HG02884 (cell line): ENCODE results near the gene API5.

Source experiments
- ATAC-seq: cut with Tn5 transposase; IDR thresholded peaks from one replicate; pipeline ENCODE4 v1.9.1; 2021; ENCODE audit warnings: mild to moderate bottlenecking, moderate library complexity; ENCODE audit not compliant: unreplicated experiment

API5 gene

GRCh38 chr11:43358801-43359421, 47.1 kb downstream of the API5 start, which contains the start of gene TTC17:
TSS of gene TTC17 (plus strand) at chr11:43358920. CDS start at chr11:43358955, 35 bp downstream.
- peak; percentile 92 for ATAC-seq

DNA sequence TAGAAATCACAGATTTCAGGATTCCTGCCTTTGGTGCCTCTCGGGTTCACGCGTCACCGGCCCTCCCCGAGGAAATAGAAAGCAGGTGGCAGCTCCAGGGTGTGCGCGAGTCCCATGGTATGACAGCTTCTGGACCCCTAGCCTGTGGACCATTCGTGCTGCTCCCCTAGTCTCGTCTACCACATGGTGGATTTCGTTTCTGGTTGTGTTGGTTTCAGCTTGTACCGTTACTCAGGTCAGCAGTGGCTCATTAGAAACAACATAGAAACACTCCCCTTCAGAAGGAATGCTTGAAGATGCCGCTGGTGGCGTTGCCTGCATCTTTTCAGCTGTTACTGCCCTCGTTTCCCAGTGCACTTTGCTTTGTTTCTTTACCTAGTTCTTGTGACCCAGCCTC, 47.6 kb downstream of the API5 start:
- peak; percentile 44 for ATAC-seq

DNA sequence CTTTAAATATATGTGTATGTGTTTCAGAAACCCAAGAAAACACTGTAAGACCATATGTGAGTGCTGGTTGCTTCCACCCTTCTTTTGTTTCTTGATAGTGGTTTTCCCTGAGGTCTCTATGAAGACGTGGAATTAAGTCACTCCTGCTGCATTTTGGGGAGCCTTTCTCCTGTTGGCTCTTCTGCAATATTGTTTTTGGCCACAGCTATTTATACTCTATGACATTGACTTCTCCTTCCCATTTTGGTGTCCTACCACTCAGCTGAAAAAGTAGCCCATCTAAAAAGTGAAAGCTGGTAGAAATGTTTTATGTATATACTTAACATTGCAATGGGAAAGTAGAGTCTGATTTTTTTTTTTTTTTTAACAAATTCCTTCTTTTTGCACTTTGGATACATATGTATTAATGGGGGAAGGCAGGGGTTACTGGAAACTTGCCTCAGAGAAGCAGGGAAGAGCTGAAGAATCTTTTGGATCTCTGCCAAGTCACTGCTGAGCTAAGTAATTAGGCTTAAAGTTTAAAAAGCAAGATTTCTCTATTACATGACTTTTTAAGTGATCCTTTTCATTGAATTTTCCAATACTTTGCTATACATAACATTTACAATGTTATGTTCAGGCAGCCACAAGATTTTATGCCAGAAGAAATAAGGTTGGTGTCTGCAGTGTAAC, 48.7 kb downstream of the API5 start:
- ATAC-seq: no peak

DNA sequence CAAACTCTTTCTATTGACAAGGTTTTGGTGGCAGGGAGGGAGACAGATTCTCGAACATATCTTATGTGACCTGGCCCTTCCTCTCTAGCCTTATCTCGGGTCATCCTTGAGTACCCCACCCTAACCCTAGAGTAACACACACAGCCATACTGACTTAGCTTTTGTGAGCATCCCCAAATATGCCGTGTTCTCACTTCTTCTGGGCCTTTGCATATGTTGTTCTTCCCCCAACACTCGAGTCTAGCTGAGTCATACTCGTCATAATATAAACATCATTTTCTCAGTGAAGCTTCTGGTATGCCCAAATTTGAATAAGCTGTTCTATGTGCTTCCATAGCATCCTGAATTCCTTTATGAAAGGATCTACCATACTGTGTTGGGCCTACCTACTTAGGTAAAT, 54.9 kb downstream of the API5 start:
- peak; percentile 52 for ATAC-seq

- ATAC-seq: no peak
Observed at GRCh38 chr11:43367382-43368178, 55.8 kb downstream of the API5 start.

- no peak for ATAC-seq
Observed at GRCh38 chr11:43376065-43376464, 64.3 kb downstream of the API5 start.

DNA sequence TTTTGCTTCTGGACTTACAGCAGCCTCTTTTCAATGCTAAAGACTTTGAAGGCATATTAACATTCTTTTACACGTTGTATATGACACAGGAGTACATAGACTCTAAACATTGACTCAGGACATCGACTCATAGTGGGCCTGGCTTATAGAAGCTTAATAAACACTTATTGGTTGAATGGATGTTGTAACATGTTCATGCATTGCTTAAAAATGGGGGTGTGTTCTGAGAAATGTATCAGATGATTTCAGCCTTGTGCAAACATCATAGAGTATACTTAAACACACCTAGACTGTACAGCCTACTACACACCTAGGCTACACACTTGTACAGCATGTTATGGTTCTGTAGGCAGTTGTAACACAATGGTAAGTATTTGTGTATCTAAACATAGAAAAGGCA, 64.8 kb downstream of the API5 start:
- no peak for ATAC-seq

- ATAC-seq: no peak
Observed at GRCh38 chr11:43377389-43377788, 65.6 kb downstream of the API5 start.

GRCh38 chr11:43378897-43379296, 67.1 kb downstream of the API5 start:
- ATAC-seq: no peak

- no peak for ATAC-seq
Observed at GRCh38 chr11:43381802-43382201, 70.0 kb downstream of the API5 start.

- no peak for ATAC-seq
Observed at GRCh38 chr11:43382614-43383013, 70.8 kb downstream of the API5 start.

- no peak for ATAC-seq
Observed at GRCh38 chr11:43384393-43384792, 72.6 kb downstream of the API5 start.

- ATAC-seq: no peak
Observed at GRCh38 chr11:43392713-43393112, 80.9 kb downstream of the API5 start.

GRCh38 chr11:43393765-43394355, 82.1 kb downstream of the API5 start:
- no peak for ATAC-seq
